OCI-LY7 (cell line): ENCODE measurements around the gene SGIP1. TPM values are rescaled to one million over a fixed set of nuclear protein-coding genes. Genes with fewer than 3 reads are reported as not detected.

Experiments used
- BruUV-seq: library from RNA; stranded (reverse); fragments of 400-500 nt; replicated peaks from 2 replicates; lab custom pipeline; 2021; lab: Mats Ljungman, UMichigan
- CTCF ChIA-PET: fragments of 300-600 bp; sonication (Branson Sonifier 250); formaldehyde crosslinking; loops from one replicate; lab custom pipeline; 2022; ENCODE audit warnings: antibody characterized with exemption; ENCODE audit not compliant: unreplicated experiment; lab: Charles Lee
- POLR2A ChIA-PET: fragments of 300-600 bp; sonication (Branson Sonifier 250); formaldehyde crosslinking; loops from one replicate; lab custom pipeline; 2022; ENCODE audit warnings: antibody characterized with exemption; lab: Charles Lee
- DNase-seq: peaks from one replicate; pipeline ENCODE4 v3.0.0-alpha.2; 2015; ENCODE audit warnings: low spot score
- H2AFZ ChIP-seq: fragments of 200-600 bp; sonication (generic), shearing (Covaris generic); 2 replicates; pipeline ENCODE4 v1.6.1; 2014; ENCODE audit warnings: mild to moderate bottlenecking, antibody characterized with exemption, low read length, moderate library complexity
- H3K27ac ChIP-seq: fragments of 200-600 bp; sonication (generic); 2 replicates; pipeline ENCODE4 v1.5.1; 2014; ENCODE audit warnings: mixed run types, low read depth, mild to moderate bottlenecking, moderate library complexity, low read length, inconsistent platforms; ENCODE audit not compliant: poor library complexity, severe bottlenecking
- H3K36me3 ChIP-seq: fragments of 200-600 bp; sonication (generic); 2 replicates; pipeline ENCODE4 v1.6.1; 2014; ENCODE audit warnings: mild to moderate bottlenecking, antibody characterized with exemption, low read length, moderate library complexity, mixed read lengths; ENCODE audit not compliant: insufficient read depth
- H3K4me1 ChIP-seq: fragments of 200-600 bp; sonication (generic); 2 replicates; pipeline ENCODE4 v1.5.1; 2014; ENCODE audit warnings: mild to moderate bottlenecking, low read length; ENCODE audit not compliant: insufficient read depth, poor library complexity, severe bottlenecking
- H3K4me2 ChIP-seq: fragments of 200-600 bp; sonication (generic); 2 replicates; pipeline ENCODE4 v1.6.1; 2014; ENCODE audit warnings: mild to moderate bottlenecking, low read length
- H3K4me3 ChIP-seq: fragments of 200-600 bp; sonication (generic); 2 replicates; pipeline ENCODE4 v1.5.1; 2014; ENCODE audit warnings: mild to moderate bottlenecking, low read depth, low read length; ENCODE audit not compliant: poor library complexity, severe bottlenecking
- H3K79me2 ChIP-seq: fragments of 200-600 bp; sonication (generic); 2 replicates; pipeline ENCODE4 v1.6.1; 2016; ENCODE audit warnings: low read depth, mild to moderate bottlenecking, low read length, moderate library complexity, mixed read lengths; ENCODE audit not compliant: insufficient read depth
- H3K9me2 ChIP-seq: fragments of 200-600 bp; sonication (generic); 2 replicates; pipeline ENCODE4 v1.6.1; 2016; ENCODE audit warnings: mild to moderate bottlenecking, low read length, mixed read lengths; ENCODE audit not compliant: insufficient read depth
- H3K9me3 ChIP-seq: fragments of 200-600 bp; sonication (generic); 2 replicates; pipeline ENCODE4 v1.6.1; 2014; ENCODE audit warnings: mild to moderate bottlenecking, mixed run types, low read length, mixed read lengths
- H4K20me1 ChIP-seq: fragments of 200-600 bp; sonication (generic); 2 replicates; pipeline ENCODE4 v1.6.1; 2014; ENCODE audit warnings: mild to moderate bottlenecking, antibody characterized with exemption, low read length, moderate library complexity, mixed read lengths; ENCODE audit not compliant: insufficient read depth
- EZH2phosphoT487 ChIP-seq: fragments of 200-600 bp; sonication (generic); IDR thresholded peaks from 2 replicates; pipeline ENCODE4 v1.6.1; 2018; ENCODE audit warnings: low read depth, borderline replicate concordance, mild to moderate bottlenecking, mixed run types, antibody characterized with exemption, low read length, moderate library complexity, mixed read lengths
- intact Hi-C: fragments of 100-400 bp; cut with micrococcal nuclease; formaldehyde crosslinking; loops from one replicate; pipeline ENCODE4 v1.10.0; 2022; ENCODE audit not compliant: unreplicated experiment
- total RNA-seq, 2 experiments: library from RNA; depleted of rRNA in 1 of 2; stranded (reverse); fragments of >200 nt in 1 of 2; shearing (Covaris generic) in 1 of 2; gene quantifications; 2 replicates each; pipeline ENCODE4 v1.2.3, GENCODE V29; 2014 to 2022
- TF ChIP-seq, protein P1 (sequence below): fragments of 200-600 bp; sonication (generic); conservative IDR thresholded peaks from 2 replicates; pipeline ENCODE4 v1.5.1; 2014; ENCODE audit warnings: mild to moderate bottlenecking, antibody characterized with exemption, low read length, moderate library complexity, mixed read lengths

SGIP1 gene
- total RNA-seq, 2 experiments from 2014 or later = not detected

DNA sequence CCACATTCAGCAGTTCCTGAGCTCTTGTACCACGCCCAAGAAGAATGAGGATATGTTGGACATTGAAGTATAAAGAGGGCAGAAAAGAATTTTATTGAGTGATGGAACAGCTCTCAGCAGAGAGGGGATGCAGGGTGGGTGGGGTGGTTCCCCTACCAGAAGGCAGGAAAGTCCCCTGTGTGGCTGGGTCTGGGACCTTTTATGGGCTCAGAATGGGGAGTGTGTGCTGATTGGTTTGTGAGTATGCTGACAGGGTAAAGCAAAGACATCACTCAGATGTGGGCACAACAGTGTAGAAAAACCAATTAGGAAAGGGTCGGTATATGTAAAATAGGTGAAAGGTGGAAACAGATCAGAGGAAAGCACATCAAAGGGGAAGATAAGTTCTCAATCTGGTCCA lies 62.2 kb downstream of the SGIP1 start:
- CTCF ChIA-PET = no interaction called here
- H3K79me2 ChIP-seq = no peaks in the 10 kb centered on the region
- POLR2A ChIA-PET = interaction anchor here (0.6 kb wide), 2 partner anchors 565 to 622 kb away, joined by 3 to 5 read pairs; no protein-coding TSS in a partner anchor
- H4K20me1 ChIP-seq = no peaks in the 10 kb centered on the region
- intact Hi-C loops = no loop called here
- no peaks in the 10 kb centered on the region for H3K9me3 ChIP-seq
- H3K36me3 ChIP-seq = no peaks in the 10 kb centered on the region
- H3K4me1 ChIP-seq = no peaks in the 10 kb centered on the region
- no peak for DNase-seq
- no peak overlapping the region for H3K4me3 ChIP-seq
- H3K4me2 ChIP-seq = no peak overlapping the region
- H3K9me2 ChIP-seq = no peaks in the 10 kb centered on the region
- BruUV-seq = no TSS peak
- no peak overlapping the region for H3K27ac ChIP-seq
- H2AFZ ChIP-seq = no peak overlapping the region
- TF ChIP-seq EZH2phosphoT487 = no peak
- TF ChIP-seq, protein P1, sequence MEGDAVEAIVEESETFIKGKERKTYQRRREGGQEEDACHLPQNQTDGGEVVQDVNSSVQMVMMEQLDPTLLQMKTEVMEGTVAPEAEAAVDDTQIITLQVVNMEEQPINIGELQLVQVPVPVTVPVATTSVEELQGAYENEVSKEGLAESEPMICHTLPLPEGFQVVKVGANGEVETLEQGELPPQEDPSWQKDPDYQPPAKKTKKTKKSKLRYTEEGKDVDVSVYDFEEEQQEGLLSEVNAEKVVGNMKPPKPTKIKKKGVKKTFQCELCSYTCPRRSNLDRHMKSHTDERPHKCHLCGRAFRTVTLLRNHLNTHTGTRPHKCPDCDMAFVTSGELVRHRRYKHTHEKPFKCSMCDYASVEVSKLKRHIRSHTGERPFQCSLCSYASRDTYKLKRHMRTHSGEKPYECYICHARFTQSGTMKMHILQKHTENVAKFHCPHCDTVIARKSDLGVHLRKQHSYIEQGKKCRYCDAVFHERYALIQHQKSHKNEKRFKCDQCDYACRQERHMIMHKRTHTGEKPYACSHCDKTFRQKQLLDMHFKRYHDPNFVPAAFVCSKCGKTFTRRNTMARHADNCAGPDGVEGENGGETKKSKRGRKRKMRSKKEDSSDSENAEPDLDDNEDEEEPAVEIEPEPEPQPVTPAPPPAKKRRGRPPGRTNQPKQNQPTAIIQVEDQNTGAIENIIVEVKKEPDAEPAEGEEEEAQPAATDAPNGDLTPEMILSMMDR = no peak

DNA sequence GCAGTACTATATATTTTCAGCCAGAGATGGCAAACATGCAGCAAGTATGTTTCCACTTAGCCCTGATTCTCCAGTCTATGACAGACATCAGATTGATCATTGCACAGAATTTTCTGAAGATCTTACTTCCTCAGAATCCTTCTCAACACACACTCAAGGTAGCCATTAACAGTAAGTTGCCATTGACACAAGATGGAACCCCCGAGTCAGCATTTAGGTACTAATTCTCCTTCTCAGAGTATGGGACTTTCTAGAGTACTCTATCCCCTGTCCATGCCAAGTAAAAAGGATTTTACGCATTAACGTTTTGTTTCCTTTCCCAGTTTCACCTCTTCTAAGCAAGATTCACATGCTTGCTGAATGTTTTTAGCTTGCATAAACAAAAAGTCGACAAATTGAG lies 63.5 kb downstream of the SGIP1 start:
- Histone ChIP-seq H3K9me3 (no peaks in the 10 kb centered on the region), H3K79me2 (no peaks in the 10 kb centered on the region), H3K27ac (no peak overlapping the region), H3K36me3 (no peaks in the 10 kb centered on the region), H3K4me3 (no peak overlapping the region), H3K4me1 (no peaks in the 10 kb centered on the region), H3K4me2 (no peak overlapping the region), H4K20me1 (no peaks in the 10 kb centered on the region), H3K9me2 (no peaks in the 10 kb centered on the region), H2AFZ (no peak overlapping the region)
- ChIA-PET CTCF (no interaction called here), POLR2A (no interaction called here)
- no peak for DNase-seq
- intact Hi-C loops = no loop called here
- no TSS peak for BruUV-seq
- TF ChIP-seq, protein P1 = no peak
- no peak for TF ChIP-seq EZH2phosphoT487

DNA sequence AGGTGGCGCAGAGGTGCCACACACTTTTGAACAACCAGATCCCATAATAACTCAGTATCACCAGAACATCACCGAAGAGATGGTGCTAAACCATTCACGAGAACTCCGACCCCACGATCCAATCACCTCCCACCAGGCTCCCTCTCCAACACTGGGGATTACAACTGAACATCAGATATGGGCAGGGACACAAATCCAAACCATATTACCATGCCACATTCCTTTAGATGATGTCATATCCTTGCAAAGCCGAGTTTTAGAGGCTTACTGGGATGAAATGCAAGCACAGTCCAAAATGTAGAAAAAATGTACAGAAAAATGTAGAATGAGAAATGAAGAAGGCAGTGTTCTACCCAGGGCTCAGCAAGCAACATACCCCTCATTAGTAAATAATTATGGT lies 64.7 kb downstream of the SGIP1 start:
- no peak for DNase-seq
- intact Hi-C loops = no loop called here
- Histone ChIP-seq H3K9me2 (no peaks in the 10 kb centered on the region), H3K4me2 (no peak overlapping the region), H4K20me1 (no peaks in the 10 kb centered on the region), H3K4me1 (no peaks in the 10 kb centered on the region), H2AFZ (no peak overlapping the region), H3K4me3 (no peak overlapping the region), H3K9me3 (no peaks in the 10 kb centered on the region), H3K36me3 (no peaks in the 10 kb centered on the region), H3K27ac (no peak overlapping the region), H3K79me2 (no peaks in the 10 kb centered on the region)
- POLR2A ChIA-PET = no interaction called here
- no peak for TF ChIP-seq EZH2phosphoT487
- TF ChIP-seq, protein P1 = no peak
- CTCF ChIA-PET = no interaction called here
- no TSS peak for BruUV-seq
